ENCODE data around the gene SLC39A3.

SLC39A3 gene

GRCh38 chr19:2701361-2702169, 38.3 kb downstream of the SLC39A3 start:
- no peak for DNase-seq

GRCh38 chr19:2700660-2701360, 39.0 kb downstream of the SLC39A3 start:
- DNase-seq: no peak

- DNase-seq: no peak
Observed at GRCh38 chr19:2699413-2700140, 40.2 kb downstream of the SLC39A3 start.

GRCh38 chr19:2694196-2694595, 45.6 kb downstream of the SLC39A3 start:
- no peak for DNase-seq

- DNase-seq: no peak
Observed at GRCh38 chr19:2693492-2694160, 46.2 kb downstream of the SLC39A3 start.

GRCh38 chr19:2691951-2692350, 47.9 kb downstream of the SLC39A3 start:
- no peak for DNase-seq

- no peak for DNase-seq
Observed at GRCh38 chr19:2690856-2691255, 49.0 kb downstream of the SLC39A3 start.

GRCh38 chr19:2686360-2686759, 53.5 kb downstream of the SLC39A3 start:
- DNase-seq: no peak

- no peak for DNase-seq
Observed at GRCh38 chr19:2685204-2685704, 54.6 kb downstream of the SLC39A3 start.

GRCh38 chr19:2683430-2684003, 56.3 kb downstream of the SLC39A3 start:
- no peak for DNase-seq

Measured in CD4-positive, alpha-beta T cell treated with Interleukin-10 for 1 hour (primary cell).